K562 (cell line): ENCODE measurements around the gene MAGI1. TPM values are rescaled to one million over a fixed set of nuclear protein-coding genes. Genes with fewer than 3 reads are reported as not detected.

Experiments used
- ZBTB40 ChIP-seq, 2 experiments: fragments of 450-650 bp in 1 of 2; sonication (generic) in 1 of 2; formaldehyde crosslinking in 1 of 2; IDR thresholded peaks; 2 replicates each; pipeline versions ENCODE4 v1.7.1 to v1.9.0; 2016 to 2022; ENCODE audit warnings: inconsistent platforms in 1 of 2, mild to moderate bottlenecking in 1 of 2, missing genetic modification reagents in 1 of 2
- ZHX1 ChIP-seq: fragments of 150-350 bp; conservative IDR thresholded peaks from 2 replicates; pipeline ENCODE4 v1.6.1; 2014; ENCODE audit warnings: low read length
- polyA plus RNA-seq, 8 experiments: library from polyadenylated mRNA; depleted of rRNA in 4 of 8; stranded (reverse) in 5 of 8; unstranded in 3 of 8; fragments of >200 nt; fragmentation: Nextera tagmentation in 2 of 8; fragmentation: Illumina TruSeq in 1 of 8; extraction: Ambion mirVana in 2 of 8; extraction: Trizol in 1 of 8; gene quantifications; 2 replicates each; pipeline versions ENCODE4 v1.2.1 to v1.2.3, GENCODE V29; 2011 to 2014; ENCODE audit warnings: inconsistent platforms in 1 of 8, missing spikeins in 1 of 8
- total RNA-seq, 7 experiments: library from RNA; depleted of rRNA in 6 of 7; stranded (reverse); fragments of >200 nt in 6 of 7; fragmentation: Illumina TruSeq in 2 of 7; extraction: Trizol in 2 of 7; gene quantifications; 2 replicates each; pipeline versions ENCODE4 v1.2.1 to v1.2.3, GENCODE V29; 2011 to 2021; ENCODE audit warnings: low replicate concordance in 1 of 7

Gene MAGI1
- total and polyA plus RNA-seq, 9 of the 15 experiments (the other 6 are each of a cell fraction or from before 2014, with no cell fraction given), result 7.8 to 59.4 (median 43.2) TPM

GRCh38 chr3:65958216-65958615 is 80.5 kb downstream of the MAGI1 start (continued):
- TF ChIP-seq ZBTB40 (IDR thresholded peaks at IDR 0.05) (no peak), ZBTB40 (CRISPR knock-in tag; IDR thresholded peaks at IDR 0.05) (no peak), ZHX1 (no peak)
